ENCODE results near the gene CST8. TPM values are rescaled to one million over a fixed set of nuclear protein-coding genes. Genes with fewer than 3 reads are reported as not detected.

CST8 gene
- polyA plus RNA-seq, 2 of the 4 experiments (the other 2 are of a cell fraction) = not detected

- TF ChIP-seq SREBF2 (IDR thresholded peaks at IDR 0.05) (no peak), EP300 (IDR thresholded peaks at IDR 0.05) (no peak), EHF (CRISPR knock-in tag; IDR thresholded peaks at IDR 0.05) (no peak), RAD21 (conservative IDR thresholded peaks at IDR 0.05 in 1 of 2, IDR thresholded peaks at IDR 0.05 in 1 of 2) (no peak), NFE2L2 (conservative IDR thresholded peaks at IDR 0.05; ENCODE audit: low read length) (no peak), CBX2 (IDR thresholded peaks at IDR 0.05; ENCODE audit: borderline replicate concordance, low read depth) (no peak)
- TF ChIP-seq, protein P1, sequence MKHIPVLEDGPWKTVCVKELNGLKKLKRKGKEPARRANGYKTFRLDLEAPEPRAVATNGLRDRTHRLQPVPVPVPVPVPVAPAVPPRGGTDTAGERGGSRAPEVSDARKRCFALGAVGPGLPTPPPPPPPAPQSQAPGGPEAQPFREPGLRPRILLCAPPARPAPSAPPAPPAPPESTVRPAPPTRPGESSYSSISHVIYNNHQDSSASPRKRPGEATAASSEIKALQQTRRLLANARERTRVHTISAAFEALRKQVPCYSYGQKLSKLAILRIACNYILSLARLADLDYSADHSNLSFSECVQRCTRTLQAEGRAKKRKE (CRISPR knock-in tag; IDR thresholded peaks at IDR 0.05; ENCODE audit: low read depth) = no peak
These were observed 33.2 kb downstream of the CST8 start (continued) for GRCh38 chr20:23524146-23524545.

- no peak for TF ChIP-seq CEBPB (IDR thresholded peaks at IDR 0.05)
- no peak for TF ChIP-seq RNF2 (IDR thresholded peaks at IDR 0.05; ENCODE audit: borderline replicate concordance, low read depth)
- TF ChIP-seq, protein P2, sequence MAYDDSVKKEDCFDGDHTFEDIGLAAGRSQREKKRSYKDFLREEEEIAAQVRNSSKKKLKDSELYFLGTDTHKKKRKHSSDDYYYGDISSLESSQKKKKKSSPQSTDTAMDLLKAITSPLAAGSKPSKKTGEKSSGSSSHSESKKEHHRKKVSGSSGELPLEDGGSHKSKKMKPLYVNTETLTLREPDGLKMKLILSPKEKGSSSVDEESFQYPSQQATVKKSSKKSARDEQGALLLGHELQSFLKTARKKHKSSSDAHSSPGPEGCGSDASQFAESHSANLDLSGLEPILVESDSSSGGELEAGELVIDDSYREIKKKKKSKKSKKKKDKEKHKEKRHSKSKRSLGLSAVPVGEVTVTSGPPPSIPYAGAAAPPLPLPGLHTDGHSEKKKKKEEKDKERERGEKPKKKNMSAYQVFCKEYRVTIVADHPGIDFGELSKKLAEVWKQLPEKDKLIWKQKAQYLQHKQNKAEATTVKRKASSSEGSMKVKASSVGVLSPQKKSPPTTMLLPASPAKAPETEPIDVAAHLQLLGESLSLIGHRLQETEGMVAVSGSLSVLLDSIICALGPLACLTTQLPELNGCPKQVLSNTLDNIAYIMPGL (CRISPR knock-in tag; IDR thresholded peaks at IDR 0.05; ENCODE audit: borderline replicate concordance) = no peak
- TF ChIP-seq HEYL (CRISPR knock-in tag; IDR thresholded peaks at IDR 0.05) = no peak
- no peak for TF ChIP-seq POLR2A (IDR thresholded peaks at IDR 0.05; ENCODE audit: low read length)
- TF ChIP-seq BHLHE40 (IDR thresholded peaks at IDR 0.05; ENCODE audit: low read depth, low read length) = no peak
- no peak for TF ChIP-seq JUNB (IDR thresholded peaks at IDR 0.05)
- TF ChIP-seq HOXA7 (CRISPR knock-in tag; IDR thresholded peaks at IDR 0.05) = no peak
- TF ChIP-seq ESRRA (IDR thresholded peaks at IDR 0.05; ENCODE audit: borderline replicate concordance, low read length) = no peak
- no peak for TF ChIP-seq E2F6 (IDR thresholded peaks at IDR 0.05; ENCODE audit: borderline replicate concordance, low read depth)
- no peak for TF ChIP-seq MAX (IDR thresholded peaks at IDR 0.05)
- no peak for TF ChIP-seq SMC3 (IDR thresholded peaks at IDR 0.05)
- no peak for TF ChIP-seq CHD4 (IDR thresholded peaks at IDR 0.05; ENCODE audit: borderline replicate concordance)
- no peak for TF ChIP-seq KDM5A (IDR thresholded peaks at IDR 0.05)
- TF ChIP-seq NFE2L2 (conservative IDR thresholded peaks at IDR 0.05; ENCODE audit: low read length) = no peak
- no peak for TF ChIP-seq NPAS2 (CRISPR knock-in tag; IDR thresholded peaks at IDR 0.05; ENCODE audit: borderline replicate concordance)
- no peak for TF ChIP-seq MAZ (IDR thresholded peaks at IDR 0.05; ENCODE audit: borderline replicate concordance, low read depth, low read length)
- TF ChIP-seq, protein P3, sequence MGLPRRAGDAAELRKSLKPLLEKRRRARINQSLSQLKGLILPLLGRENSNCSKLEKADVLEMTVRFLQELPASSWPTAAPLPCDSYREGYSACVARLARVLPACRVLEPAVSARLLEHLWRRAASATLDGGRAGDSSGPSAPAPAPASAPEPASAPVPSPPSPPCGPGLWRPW (IDR thresholded peaks at IDR 0.05) = no peak
- no peak for TF ChIP-seq ZC3H11A (IDR thresholded peaks at IDR 0.05)
- ChIA-PET POLR2A (no interaction called here), CTCF (no interaction called here)
- FAIRE-seq (no peak), DNase-seq (ENCODE audit: low read depth in 1 of 2, low spot score in 1 of 2) (no peak), ATAC-seq (no peak)
- Histone ChIP-seq H3K4me2 (no peak overlapping the region), H3K27ac (no peak overlapping the region), H3K4me1 (no peaks in the 10 kb centered on the region), H3K4me3 (no peak overlapping the region), H3K9me3 (peaks cover 15% of the 10 kb centered on the region; the same call in 2 of the 3 replicates)
- 93% methylated on average over 1 of the region's 1 CpG for WGBS (ENCODE audit: missing lambda C conversion rate)
These were observed 35.9 kb downstream of the CST8 start for GRCh38 chr20:23526850-23527249.

Data from A549 (cell line).